Trophoblast cell (in vitro differentiated cells and primary cell): Measurements from ENCODE around the gene LRP1B.

Experiments
- DNase-seq, 2 donors: peaks; one replicate each; pipeline ENCODE4 v3.0.0-alpha.2; 2016
- H2AFZ ChIP-seq: 2 replicates; pipeline ENCODE4 v1.6.1; 2013; ENCODE audit warnings: low read length, moderate library complexity, mild to moderate bottlenecking; ENCODE audit not compliant: insufficient read depth, poor library complexity
- H2AK5ac ChIP-seq: 2 replicates; pipeline ENCODE4 v1.6.1; 2013; ENCODE audit warnings: mild to moderate bottlenecking, low read length
- H2BK120ac ChIP-seq: 2 replicates; pipeline ENCODE4 v1.6.1; 2013; ENCODE audit warnings: low read length, mild to moderate bottlenecking, moderate library complexity; ENCODE audit not compliant: insufficient read depth, poor library complexity
- H2BK12ac ChIP-seq: 2 replicates; pipeline ENCODE4 v1.6.1; 2013; ENCODE audit warnings: mild to moderate bottlenecking, low read length, moderate library complexity
- H2BK5ac ChIP-seq: 2 replicates; pipeline ENCODE4 v1.6.1; 2013; ENCODE audit warnings: low read length, low read depth, moderate library complexity, mild to moderate bottlenecking; ENCODE audit not compliant: poor library complexity
- H3K14ac ChIP-seq: 2 replicates; pipeline ENCODE4 v1.6.1; 2013; ENCODE audit warnings: mild to moderate bottlenecking, low read length
- H3K18ac ChIP-seq: 2 replicates; pipeline ENCODE4 v1.6.1; 2013; ENCODE audit warnings: mild to moderate bottlenecking, low read length
- H3K23ac ChIP-seq: 2 replicates; pipeline ENCODE4 v1.6.1; 2013; ENCODE audit warnings: low read length
- H3K27ac ChIP-seq: 2 replicates; pipeline ENCODE4 v1.5.1; 2013; ENCODE audit warnings: low read depth, mild to moderate bottlenecking, inconsistent platforms, low read length, moderate library complexity
- H3K27me3 ChIP-seq: 2 replicates; pipeline ENCODE4 v1.6.1; 2013; ENCODE audit warnings: inconsistent platforms, mild to moderate bottlenecking, low read length, moderate library complexity; ENCODE audit not compliant: insufficient read depth
- H3K36me3 ChIP-seq, 2 experiments: 1 replicate in 1 of 2; 2 replicates in 1 of 2; pipeline ENCODE4 v1.6.1; 2013; ENCODE audit warnings: low read length in 2 of 2, mild to moderate bottlenecking in 2 of 2, moderate library complexity in 1 of 2; ENCODE audit not compliant: insufficient read depth in 2 of 2, control insufficient read depth in 1 of 2
- H3K4ac ChIP-seq: 2 replicates; pipeline ENCODE4 v1.6.1; 2013; ENCODE audit warnings: low read depth, mild to moderate bottlenecking, low read length, moderate library complexity
- H3K4me1 ChIP-seq, 2 experiments: 1 replicate in 1 of 2; 2 replicates in 1 of 2; pipeline ENCODE4 v1.6.1; 2013; ENCODE audit warnings: low read length in 2 of 2, mild to moderate bottlenecking in 2 of 2, moderate library complexity in 1 of 2; ENCODE audit not compliant: insufficient read depth in 2 of 2, control insufficient read depth in 1 of 2
- H3K4me2 ChIP-seq: 2 replicates; pipeline ENCODE4 v1.6.1; 2013; ENCODE audit warnings: inconsistent platforms, mild to moderate bottlenecking, low read length, moderate library complexity
- H3K4me3 ChIP-seq: 2 replicates; pipeline ENCODE4 v1.5.1; 2013; ENCODE audit warnings: mild to moderate bottlenecking, low read depth, low read length, inconsistent platforms
- H3K79me1 ChIP-seq: one replicate; pipeline ENCODE4 v1.6.1; 2013; ENCODE audit warnings: low read length
- H3K79me2 ChIP-seq: 2 replicates; pipeline ENCODE4 v1.6.1; 2013; ENCODE audit warnings: low read length, mild to moderate bottlenecking; ENCODE audit not compliant: control insufficient read depth, insufficient read depth, poor library complexity
- H3K9ac ChIP-seq: 2 replicates; pipeline ENCODE4 v1.6.1; 2013; ENCODE audit warnings: mild to moderate bottlenecking, low read length
- H3K9me3 ChIP-seq: 2 replicates; pipeline ENCODE4 v1.6.1; 2013; ENCODE audit warnings: low read depth, mild to moderate bottlenecking, control low read depth, inconsistent platforms, low read length; ENCODE audit not compliant: insufficient read depth
- H4K12ac ChIP-seq: 2 replicates; pipeline ENCODE4 v1.6.1; 2013; ENCODE audit warnings: low read depth, mild to moderate bottlenecking, low read length, moderate library complexity
- H4K8ac ChIP-seq: 2 replicates; pipeline ENCODE4 v1.6.1; 2013; ENCODE audit warnings: low read depth, mild to moderate bottlenecking, low read length, moderate library complexity
- H4K91ac ChIP-seq: one replicate; pipeline ENCODE4 v1.6.1; 2013; ENCODE audit warnings: low read depth, mild to moderate bottlenecking, low read length, moderate library complexity
- WGBS: extraction: QIAGEN DNeasy Blood & Tissue Kit; methylation state at CpG from one replicate; pipeline ENCODE4 v1.1.7; 2013; ENCODE audit warnings: missing lambda C conversion rate; ENCODE audit not compliant: insufficient read length, insufficient coverage; ENCODE audit errors: extremely low coverage; 5-methylcytosine and 5-hydroxymethylcytosine counted together

Gene LRP1B

GRCh38 chr2:141994066-141994465, 136.8 kb downstream of the LRP1B start:
- no peak overlapping the region for H3K4me3 ChIP-seq
- H2BK5ac ChIP-seq: no peak overlapping the region
- no peak overlapping the region for H2BK120ac ChIP-seq
- H3K4ac ChIP-seq: no peak overlapping the region
- no peaks in the 10 kb centered on the region for H3K4me1 ChIP-seq
- H2BK12ac ChIP-seq: no peak overlapping the region
- H3K27me3 ChIP-seq: no peaks in the 10 kb centered on the region
- no peak overlapping the region for H4K8ac ChIP-seq
- H4K91ac ChIP-seq: no peak overlapping the region
- no peaks in the 10 kb centered on the region for H3K36me3 ChIP-seq
- H2AFZ ChIP-seq: no peak overlapping the region
- no peak overlapping the region for H2AK5ac ChIP-seq
- H3K18ac ChIP-seq: no peak overlapping the region
- no peaks in the 10 kb centered on the region for H3K79me1 ChIP-seq
- H3K23ac ChIP-seq: no peak overlapping the region
- no peak overlapping the region for H3K4me2 ChIP-seq
- DNase-seq: no peak
- H3K9ac ChIP-seq: no peak overlapping the region
- H3K27ac ChIP-seq: no peak overlapping the region
- H3K9me3 ChIP-seq: no peaks in the 10 kb centered on the region
- no peaks in the 10 kb centered on the region for H3K79me2 ChIP-seq
- WGBS: no CpG with 5 or more reads among the region's 4 CpGs
- H3K14ac ChIP-seq: no peak overlapping the region
- no peak overlapping the region for H4K12ac ChIP-seq

GRCh38 chr2:141992695-141993094, 138.1 kb downstream of the LRP1B start:
- H3K4me3 ChIP-seq: no peak overlapping the region
- H4K12ac ChIP-seq: no peak overlapping the region
- H2AFZ ChIP-seq: no peak overlapping the region
- H3K9ac ChIP-seq: no peak overlapping the region
- H3K4me2 ChIP-seq: no peak overlapping the region
- H3K27me3 ChIP-seq: no peaks in the 10 kb centered on the region
- no peak overlapping the region for H3K18ac ChIP-seq
- no peak overlapping the region for H2BK12ac ChIP-seq
- no peak for DNase-seq
- no peak overlapping the region for H4K8ac ChIP-seq
- H3K79me2 ChIP-seq: no peaks in the 10 kb centered on the region
- H3K14ac ChIP-seq: no peak overlapping the region
- H3K4ac ChIP-seq: no peak overlapping the region
- H2AK5ac ChIP-seq: no peak overlapping the region
- H3K4me1 ChIP-seq: no peaks in the 10 kb centered on the region
- H2BK120ac ChIP-seq: no peak overlapping the region
- no peak overlapping the region for H3K23ac ChIP-seq
- H3K79me1 ChIP-seq: no peaks in the 10 kb centered on the region
- no peaks in the 10 kb centered on the region for H3K36me3 ChIP-seq
- no peak overlapping the region for H3K27ac ChIP-seq
- no peak overlapping the region for H4K91ac ChIP-seq
- no peaks in the 10 kb centered on the region for H3K9me3 ChIP-seq
- no peak overlapping the region for H2BK5ac ChIP-seq
- no CpG with 5 or more reads among the region's 1 CpG for WGBS

- no peak overlapping the region for H4K12ac ChIP-seq
- H3K18ac ChIP-seq: no peak overlapping the region
- H3K27ac ChIP-seq: no peak overlapping the region
- H2AK5ac ChIP-seq: no peak overlapping the region
- no peak overlapping the region for H3K23ac ChIP-seq
- H3K79me2 ChIP-seq: no peaks in the 10 kb centered on the region
- no peak overlapping the region for H2BK120ac ChIP-seq
- H3K4ac ChIP-seq: no peak overlapping the region
- no peaks in the 10 kb centered on the region for H3K4me1 ChIP-seq
- no peak overlapping the region for H2AFZ ChIP-seq
- no peak overlapping the region for H3K4me2 ChIP-seq
- H3K9me3 ChIP-seq: no peaks in the 10 kb centered on the region
- no peaks in the 10 kb centered on the region for H3K27me3 ChIP-seq
- no peak overlapping the region for H3K14ac ChIP-seq
- DNase-seq: no peak
- H3K79me1 ChIP-seq: no peaks in the 10 kb centered on the region
- no peak overlapping the region for H3K9ac ChIP-seq
- WGBS: no CpG with 5 or more reads among the region's 2 CpGs
- no peak overlapping the region for H4K8ac ChIP-seq
- H3K36me3 ChIP-seq: no peaks in the 10 kb centered on the region
- no peak overlapping the region for H2BK12ac ChIP-seq
- H2BK5ac ChIP-seq: no peak overlapping the region
- H3K4me3 ChIP-seq: no peak overlapping the region
- H4K91ac ChIP-seq: no peak overlapping the region
Observed at GRCh38 chr2:141968433-141968832, 162.4 kb downstream of the LRP1B start.

- Histone ChIP-seq H3K36me3 (no peaks in the 10 kb centered on the region), H4K91ac (no peak overlapping the region), H2BK5ac (no peak overlapping the region), H2BK120ac (no peak overlapping the region), H3K9ac (no peak overlapping the region), H4K12ac (no peak overlapping the region), H3K14ac (no peak overlapping the region), H3K18ac (no peak overlapping the region), H2AK5ac (no peak overlapping the region), H3K27me3 (no peaks in the 10 kb centered on the region), H3K79me2 (no peaks in the 10 kb centered on the region), H3K9me3 (no peaks in the 10 kb centered on the region), H3K23ac (no peak overlapping the region), H3K27ac (no peak overlapping the region), H3K4ac (no peak overlapping the region), H3K4me2 (no peak overlapping the region), H2BK12ac (no peak overlapping the region), H3K4me3 (no peak overlapping the region), H2AFZ (no peak overlapping the region), H3K79me1 (no peaks in the 10 kb centered on the region), H4K8ac (no peak overlapping the region), H3K4me1 (no peaks in the 10 kb centered on the region)
- no peak for DNase-seq
- no CpG with 5 or more reads among the region's 2 CpGs for WGBS
Observed at GRCh38 chr2:141967980-141968379, 162.8 kb downstream of the LRP1B start.
